Hematopoietic multipotent progenitor cell treated with erythropoietin and hydrocortisone succinate and interleukin-3 and kit ligand, for 4 days (in vitro differentiated cells): ENCODE results near the gene ALDH1L2.
A peak's percentile ranks its signal among the peaks of the same experiment; 100 is the strongest.
"Not testable (repeated sequence)": the region's sequence is repeated elsewhere in the genome, so short reads cannot be mapped to it uniquely, and the experiment has no call there.

Experiments
- DNase-seq: peaks from one replicate; pipeline ENCODE4 v3.0.0-alpha.2; 2015

Gene ALDH1L2

DNA sequence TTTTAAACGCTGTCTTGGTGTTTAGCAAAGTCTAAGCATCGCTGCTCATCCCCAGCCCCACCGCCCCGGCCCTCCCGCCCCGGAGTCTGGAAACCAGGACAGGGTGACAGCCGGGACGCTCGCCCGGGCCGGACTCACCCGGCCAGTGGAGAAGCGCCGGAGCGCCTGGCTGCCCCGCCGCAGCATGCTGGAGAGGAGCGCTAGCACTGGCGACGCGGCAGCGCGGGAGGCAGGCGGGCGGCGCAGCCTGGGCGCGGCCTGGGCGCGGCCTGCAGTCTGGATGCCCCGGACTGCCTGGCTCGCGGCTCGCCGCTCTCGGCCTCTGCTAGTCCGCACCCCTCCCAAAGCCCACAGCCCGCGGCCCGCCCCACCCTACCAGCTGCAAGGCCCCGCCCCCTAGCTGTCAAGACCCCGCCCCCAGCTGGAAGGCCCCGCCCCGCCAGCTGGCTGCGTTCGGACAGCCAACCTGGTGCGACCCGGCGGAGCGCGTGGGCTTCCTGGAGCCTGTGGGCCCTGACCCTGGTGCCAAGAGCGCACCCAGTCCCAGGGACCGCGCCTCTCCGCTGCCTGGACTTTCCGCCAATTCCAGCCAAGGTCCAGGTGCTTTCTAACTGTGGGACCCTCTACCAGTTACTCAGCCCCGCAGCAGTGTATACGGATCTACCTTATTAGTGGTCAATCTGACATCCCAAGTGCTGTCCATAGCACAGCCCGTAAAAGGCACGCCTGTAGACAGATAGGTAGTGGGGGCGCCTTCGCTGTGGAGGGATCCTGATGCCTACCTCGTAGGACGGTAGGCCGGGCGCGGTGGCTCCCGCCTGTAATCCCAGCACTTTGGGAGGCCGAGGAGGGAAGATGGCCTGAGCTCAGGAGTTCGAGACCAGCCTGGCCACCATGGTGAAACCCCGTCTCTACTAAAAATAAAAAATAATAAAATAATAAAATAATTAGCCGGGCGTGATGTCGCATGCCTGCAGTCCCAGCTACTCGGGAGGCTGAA, at the start of gene ALDH1L2:
ALDH1L2 (minus strand) TSS at position 208 of the 1,000 bp plus-strand sequence; CDS start at position 186, 22 bp downstream.
- peak; percentile 89 for DNase-seq

DNA sequence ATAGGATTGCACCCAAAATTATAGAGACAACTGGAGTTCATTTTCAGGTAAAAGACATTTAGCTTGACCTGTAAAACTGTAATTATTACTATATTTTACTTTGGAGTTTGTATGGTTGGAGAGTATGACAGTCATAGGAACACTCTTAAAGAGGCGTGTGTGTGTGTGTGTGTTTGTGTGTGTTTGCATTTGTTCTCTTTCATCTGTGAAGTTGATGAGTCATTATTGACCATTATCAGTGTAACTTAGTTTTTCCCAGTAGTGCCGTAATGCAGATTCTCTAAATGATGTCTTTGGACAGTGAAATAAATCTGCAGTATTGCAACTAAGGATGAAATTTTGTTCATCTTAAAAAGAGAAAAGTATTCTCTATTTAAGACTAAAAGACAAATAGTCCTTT, 36.3 kb upstream of the ALDH1L2 start:
- DNase-seq = peak; percentile 35

DNA sequence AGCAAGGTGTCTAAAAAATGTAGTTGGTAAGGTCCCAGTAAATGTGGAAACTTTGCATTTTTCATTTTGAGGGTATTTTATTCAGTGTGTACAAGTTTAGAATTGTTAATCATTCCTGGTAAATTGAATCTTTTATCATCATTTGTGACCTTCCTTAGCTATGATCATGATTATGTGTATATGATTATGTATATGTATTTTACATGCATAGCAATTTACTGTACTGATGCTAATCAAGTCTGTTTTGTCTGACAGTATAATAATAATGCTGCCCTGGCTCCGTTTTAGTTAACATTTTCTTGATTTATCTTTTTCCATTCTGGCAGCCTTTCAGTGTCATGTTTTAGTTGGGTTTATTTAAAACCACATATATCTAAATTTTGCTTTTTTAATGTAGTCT, 32.7 kb upstream of the ALDH1L2 start:
- DNase-seq = no peak

DNA sequence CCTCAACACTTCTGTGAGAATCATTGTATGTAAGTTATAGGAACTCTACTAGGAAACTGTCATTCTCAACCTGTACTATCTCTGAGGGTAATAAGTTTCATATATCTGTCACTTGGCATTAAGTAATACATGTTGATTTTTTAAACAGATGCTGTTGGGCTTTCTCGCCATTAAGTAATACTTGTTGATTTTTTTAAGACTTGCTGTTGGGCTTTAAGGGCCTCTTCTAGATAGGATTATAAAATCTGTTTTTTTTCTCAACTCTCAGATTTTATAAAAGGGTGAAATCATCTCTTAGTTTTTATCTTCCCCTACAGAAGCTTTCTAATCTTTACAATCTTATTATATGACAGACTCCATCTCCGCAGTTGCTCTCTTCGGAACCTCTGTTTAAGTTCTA, 28.8 kb upstream of the ALDH1L2 start:
- DNase-seq = no peak

DNA sequence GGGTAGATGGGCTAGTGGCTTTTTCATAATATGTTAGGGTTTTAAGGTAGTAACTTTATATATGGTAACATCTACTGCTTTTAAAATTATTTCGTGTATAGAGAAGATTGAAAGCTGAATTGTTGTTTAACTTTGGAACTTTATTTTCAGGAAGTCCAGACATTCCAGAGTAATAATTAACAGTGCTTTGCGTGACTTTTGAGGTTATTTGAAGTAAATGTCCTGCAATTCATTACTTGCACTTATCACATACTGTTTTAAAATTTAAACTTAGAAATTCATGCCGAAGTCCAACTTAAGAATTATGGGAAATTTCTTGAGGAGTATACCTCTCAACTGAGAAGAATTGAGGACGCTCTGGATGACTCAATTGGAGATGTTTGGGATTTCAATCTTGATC, 26.6 kb upstream of the ALDH1L2 start:
- no peak for DNase-seq

DNA sequence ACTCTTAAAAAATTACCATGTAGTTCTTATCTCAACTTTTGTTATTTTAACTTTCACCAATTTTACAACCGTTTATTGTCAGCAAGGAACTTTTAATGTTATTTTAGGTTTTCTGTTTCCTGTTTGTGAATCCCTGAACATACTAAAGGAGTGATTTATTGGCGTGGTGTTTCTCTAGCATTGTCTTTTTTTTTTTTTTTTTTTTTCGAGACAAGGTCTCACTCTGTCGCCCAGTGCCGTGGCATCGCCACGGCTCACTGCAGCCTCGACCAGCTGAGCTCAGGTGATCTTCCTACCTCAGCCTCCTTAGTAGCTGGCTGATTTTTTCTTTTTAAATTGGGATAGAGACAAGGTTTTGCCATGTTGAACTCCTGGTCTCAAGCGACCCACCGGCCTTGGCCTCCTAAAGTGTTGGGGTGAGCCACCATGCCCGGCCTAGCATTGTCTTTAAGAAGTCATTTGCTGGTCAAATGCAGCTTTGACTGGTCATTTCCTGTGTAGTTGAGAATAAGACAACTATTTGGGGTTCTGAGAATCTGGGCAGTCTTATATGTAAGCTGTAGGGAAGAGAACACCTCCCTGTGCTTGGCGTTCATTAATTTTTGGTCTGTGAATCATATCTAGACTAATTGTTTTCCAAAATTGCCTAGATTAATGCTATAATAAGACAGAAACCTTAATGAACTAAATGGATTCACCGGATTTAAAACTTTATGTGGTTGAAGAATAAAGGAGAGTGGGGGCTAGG, 25.4 kb upstream of the ALDH1L2 start:
- DNase-seq = peak; percentile 23

DNA sequence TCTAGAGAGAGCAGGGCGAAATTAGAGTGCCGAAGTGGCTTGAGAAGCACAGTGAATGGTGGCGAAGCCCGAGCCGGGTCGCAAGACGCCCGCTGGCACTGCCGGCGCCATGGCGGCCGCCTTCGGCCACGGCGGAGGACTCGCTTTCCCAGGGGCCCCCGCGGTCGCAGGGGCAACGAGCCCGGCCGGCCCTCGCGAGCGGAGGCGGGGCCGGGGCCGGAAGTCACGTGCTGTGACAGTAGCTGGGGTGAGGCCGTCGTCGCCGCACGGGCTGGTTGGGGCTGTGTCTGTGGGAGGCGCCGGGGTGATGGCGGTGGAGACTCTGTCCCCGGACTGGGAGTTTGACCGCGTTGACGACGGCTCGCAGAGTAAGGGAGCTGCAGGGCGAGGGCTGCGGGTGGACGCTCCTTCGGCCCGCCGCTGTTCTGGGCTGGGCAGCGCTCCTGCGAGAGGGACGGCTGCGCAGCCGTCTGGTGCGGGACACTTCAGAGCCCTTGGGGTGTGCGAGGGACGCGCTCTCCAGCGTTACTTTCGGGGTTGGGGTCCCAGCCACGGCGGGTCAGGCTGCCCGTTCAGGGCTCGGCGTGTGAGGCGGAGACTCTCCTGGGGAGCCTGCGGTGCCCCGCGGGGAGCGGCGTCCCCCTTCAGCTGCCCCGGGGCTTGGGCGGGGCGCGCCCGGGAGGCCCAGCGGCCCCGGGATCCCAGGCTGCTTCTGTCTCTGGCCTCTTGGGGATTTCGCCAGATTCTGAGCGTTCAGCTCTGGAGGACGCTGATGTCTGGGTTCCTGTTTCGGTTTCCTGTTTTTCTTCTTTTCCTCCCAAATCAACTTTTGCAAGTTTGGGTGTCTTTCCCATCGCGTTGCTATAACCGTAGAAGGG, 23.5 kb upstream of the ALDH1L2 start, which contains the start of gene WASHC4:
WASHC4 (plus strand) TSS at position 238 of the 878 bp plus-strand sequence; CDS start at position 308, 70 bp downstream.
- DNase-seq = peak; percentile 97

DNA sequence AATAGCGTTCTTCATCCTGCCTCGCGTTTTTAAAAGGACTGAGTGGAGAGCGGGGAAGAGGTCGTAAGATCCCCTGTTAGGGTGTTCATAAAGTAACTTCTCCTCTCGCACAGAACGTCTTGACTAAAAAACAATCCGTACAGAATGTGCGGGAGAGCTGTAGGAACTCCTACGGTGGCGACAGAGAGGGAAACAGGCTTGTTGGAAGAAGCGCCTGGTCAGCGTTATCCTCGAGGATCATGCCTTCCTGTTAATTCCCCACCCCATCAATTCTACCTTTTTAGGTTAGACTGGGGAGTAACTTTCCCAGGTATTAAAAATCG, 22.9 kb upstream of the ALDH1L2 start:
- no peak for DNase-seq

DNA sequence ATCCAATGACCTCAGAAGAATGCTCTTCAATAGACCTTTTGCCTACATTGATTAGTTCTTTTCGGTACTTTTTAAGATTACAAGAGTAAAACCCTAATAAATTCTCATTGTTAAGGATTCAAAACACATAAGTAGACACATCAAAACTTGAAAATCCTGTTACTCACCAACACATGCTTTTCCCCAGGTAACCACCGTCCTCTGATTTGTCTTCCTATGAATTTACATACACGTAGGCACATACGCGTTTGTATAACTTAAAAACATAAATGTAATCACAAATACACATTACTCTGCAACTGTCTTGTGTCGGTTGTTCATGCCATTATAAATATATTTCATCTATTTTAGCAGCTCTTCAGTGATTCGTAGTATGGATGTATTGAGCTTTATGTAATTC, 22.4 kb upstream of the ALDH1L2 start:
- DNase-seq = no peak

DNA sequence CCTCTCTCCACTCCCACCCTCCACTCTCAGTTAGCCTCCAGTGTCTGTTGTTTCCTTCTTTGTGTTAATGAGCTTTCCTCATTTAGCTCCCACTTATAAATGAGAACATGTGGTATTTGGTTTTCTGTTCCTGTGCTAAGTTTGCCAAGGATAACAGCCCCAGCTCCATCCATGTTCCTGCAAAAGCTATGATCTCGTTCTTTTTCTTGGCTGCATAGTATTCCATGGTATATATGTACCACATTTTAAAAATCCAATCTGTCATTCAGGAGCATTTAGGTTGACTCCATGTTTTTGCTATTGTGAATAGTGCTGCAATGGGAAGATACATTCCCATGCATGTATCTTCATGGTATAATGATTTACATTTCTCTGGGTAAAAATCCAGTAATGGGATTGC, 20.5 kb upstream of the ALDH1L2 start:
- DNase-seq = no peak

DNA sequence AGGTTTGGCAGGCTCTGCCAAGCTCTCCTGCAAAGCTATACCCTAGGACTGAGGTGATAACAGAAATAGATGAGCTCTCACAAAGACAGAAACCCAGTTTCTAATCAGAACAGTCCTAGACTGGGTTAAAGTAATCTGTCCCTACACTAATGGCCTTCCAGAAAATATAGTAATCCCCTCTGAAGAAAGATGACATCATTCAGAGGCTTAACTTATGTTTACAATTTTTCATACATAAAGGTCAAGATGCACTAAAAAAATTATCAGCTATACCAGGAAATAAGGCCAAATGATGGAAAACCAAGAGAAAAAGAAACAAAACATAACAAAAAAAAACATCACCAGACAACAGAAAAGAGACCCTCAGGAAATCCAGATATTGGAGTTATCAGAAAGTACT, 18.4 kb upstream of the ALDH1L2 start:
- DNase-seq = no peak

DNA sequence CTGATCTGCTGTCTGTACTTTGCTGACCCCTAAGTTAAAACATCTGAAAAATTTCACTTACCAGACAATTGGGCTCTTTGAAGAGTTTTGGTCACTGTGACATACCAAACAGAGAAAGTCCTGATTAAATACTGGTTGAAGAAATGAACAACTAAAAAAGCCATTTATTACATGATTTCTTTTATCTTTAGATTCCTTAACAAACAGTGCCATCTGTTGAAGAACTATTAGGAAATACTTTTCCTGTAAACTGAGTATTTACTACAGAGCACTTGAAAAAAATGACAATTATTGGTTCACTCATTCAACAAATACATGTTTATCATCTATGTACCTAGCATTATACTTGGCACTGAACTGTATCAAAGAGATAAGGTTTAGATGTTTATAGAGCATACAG, 16.7 kb upstream of the ALDH1L2 start:
- DNase-seq = no peak

DNA sequence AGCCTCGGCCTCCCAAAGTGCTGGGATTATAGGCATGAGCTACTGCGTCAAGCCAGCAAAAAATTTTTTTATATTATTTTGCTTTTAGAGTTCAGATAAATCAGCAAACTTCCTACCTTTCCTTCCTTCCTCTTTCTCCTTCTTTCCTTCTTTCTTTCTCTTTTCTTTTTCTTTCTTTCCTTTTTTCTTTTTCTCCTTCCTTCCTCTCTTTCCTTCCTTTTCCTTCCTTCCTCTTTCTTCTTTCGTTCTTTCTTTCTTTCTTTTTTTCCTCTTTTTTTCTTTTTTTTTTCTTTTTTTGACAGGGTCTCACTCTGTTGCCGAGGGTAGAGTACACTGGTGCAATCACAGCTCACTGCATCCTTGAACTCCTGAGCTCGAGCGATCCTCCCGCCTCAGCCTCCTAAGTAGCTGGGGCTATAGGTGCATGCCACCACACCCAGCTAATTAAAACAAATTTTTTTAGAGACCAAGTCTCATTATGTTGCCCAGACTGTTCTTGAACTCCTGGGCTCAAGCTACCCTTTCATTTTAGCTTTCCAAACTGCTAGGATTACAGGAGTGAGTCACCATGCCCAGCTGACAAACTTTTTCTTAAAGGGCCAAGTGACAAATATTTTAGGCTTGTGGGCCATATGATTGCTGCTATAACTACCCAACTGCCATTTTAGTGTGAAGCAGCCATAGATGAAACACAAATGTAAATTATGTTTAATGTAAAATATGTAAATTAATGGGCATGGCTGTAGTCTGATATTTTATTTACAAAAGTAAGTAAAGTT, 16.1 kb upstream of the ALDH1L2 start:
- no peak for DNase-seq

DNA sequence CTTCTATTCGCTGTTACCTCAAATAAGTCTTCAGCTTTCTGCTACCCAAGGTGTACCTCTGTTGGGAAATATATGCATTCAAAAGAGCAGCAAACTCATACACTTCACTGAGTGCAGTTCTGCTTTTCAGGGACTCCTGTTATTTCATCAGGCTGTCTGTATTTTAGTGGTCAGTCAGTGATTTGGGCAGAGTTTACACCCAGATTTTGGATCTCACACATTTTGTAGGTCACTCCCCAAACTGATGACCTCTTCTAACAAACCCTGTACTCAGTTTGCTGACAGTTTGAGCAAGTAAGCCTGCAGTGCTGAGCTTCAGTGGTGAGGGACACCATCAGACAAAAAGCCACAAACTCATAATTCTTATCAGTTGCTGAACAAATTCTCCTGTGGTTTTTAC, 15.1 kb upstream of the ALDH1L2 start:
- DNase-seq = peak; percentile 72

DNA sequence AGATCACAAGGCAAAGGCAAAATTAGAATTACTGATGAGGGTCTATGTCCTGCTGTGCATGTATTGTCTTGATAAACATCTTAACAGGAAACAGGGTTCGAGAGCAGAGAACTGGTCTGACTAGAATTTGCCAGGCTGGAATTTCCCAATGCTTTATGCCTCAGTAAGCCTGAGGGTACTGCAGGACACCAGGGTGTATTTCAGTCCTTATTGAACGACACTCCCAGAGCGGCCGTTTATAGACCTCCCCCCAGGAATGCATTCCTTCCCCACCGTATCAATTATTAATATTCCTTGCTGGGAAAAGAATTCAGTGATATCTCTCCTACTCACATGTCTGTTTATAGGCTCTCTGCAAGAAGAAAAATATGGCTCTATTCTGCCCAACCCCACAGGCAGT, 11.1 kb upstream of the ALDH1L2 start:
- not testable (repeated sequence) for DNase-seq

DNA sequence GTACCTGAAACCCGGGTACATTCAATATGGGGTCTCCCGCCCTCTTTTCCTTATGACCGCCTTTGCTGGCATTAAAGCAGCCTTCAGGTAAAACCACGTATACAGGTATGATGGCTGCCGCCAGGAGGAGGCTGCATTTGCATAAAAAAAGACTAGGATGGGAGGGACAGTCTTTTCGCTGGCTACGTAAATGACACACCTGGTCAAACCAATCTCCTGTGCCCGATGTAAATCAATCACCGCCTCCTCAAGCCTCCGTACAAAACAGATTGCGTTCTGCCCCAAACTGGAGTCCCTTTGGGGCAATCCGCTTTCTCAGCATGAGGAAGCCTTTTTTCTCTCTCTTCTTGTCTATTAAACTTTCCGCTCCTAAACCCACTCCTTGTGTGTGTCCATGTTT, 8.1 kb upstream of the ALDH1L2 start:
- DNase-seq = no peak

DNA sequence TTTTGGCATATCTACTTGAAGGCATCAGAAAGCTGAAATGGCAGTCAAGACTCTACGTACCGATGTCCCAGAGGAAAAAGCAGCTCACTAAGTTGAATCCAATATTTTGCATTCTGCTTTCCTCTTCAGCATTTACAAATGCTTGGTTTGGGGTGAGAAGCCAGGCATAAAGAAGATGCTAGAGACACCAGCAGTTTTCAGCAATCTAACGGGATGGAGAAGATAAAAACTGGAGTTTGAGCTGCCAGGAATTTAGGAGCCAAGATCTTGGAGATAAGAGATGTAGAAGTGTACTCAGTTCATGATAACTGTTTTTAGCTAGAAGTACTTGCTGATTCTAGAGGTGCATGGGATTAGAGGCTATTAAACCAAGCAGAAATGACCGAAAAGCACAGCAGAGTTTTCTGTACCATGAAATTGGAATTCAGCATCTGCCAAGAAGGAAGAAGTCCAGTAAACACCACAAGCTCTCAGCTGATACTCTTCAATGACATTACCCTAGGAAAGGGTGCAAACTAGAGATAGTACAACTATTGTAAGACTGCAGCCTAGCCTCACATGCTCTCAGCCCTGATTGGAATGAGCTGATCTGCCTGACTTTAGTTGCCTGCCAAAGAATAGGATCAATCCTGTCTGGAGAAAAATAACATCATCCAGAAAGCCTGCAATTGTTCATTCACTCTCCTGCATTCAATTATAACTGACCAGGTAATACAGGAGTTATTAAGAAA, 7.4 kb upstream of the ALDH1L2 start:
- no peak for DNase-seq

DNA sequence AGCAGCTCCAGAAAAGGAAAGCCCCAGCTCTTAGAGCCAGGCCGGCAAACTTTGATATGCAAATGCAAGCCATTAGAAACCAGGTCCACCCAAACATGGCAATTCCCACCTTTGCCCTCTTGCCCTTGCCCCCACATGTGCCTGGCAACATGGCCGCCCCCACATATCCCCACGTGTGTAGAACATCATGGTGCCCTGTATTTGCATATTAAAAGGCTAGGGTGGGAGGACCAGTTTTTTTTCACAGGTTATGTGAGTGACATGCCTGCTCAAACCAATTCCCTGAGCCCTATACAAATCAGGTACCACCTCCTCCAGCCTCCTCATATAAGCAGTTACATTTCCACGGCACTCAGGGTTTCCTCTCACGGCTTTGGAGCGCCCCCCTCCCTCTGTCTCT, 6.1 kb upstream of the ALDH1L2 start:
- DNase-seq = no peak

DNA sequence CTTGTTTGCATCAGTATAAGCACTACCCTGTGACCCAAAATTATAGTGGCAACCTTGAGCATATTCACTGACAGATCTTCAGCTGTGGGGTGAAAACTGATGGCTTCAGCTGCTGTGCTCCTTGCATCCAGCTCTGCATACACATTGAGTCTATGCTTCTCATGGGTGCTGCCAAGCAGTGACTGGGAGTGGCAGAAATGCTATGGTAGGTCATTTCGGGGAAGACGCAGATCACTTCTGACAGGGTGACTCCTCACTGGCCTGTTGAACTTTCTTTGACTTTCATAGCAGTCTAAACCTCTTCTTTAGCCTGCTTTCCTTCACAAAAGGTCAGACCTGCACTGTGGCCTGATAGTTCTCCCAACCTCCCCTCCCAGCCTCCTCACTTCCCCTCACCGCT, 5.6 kb upstream of the ALDH1L2 start:
- no peak for DNase-seq

DNA sequence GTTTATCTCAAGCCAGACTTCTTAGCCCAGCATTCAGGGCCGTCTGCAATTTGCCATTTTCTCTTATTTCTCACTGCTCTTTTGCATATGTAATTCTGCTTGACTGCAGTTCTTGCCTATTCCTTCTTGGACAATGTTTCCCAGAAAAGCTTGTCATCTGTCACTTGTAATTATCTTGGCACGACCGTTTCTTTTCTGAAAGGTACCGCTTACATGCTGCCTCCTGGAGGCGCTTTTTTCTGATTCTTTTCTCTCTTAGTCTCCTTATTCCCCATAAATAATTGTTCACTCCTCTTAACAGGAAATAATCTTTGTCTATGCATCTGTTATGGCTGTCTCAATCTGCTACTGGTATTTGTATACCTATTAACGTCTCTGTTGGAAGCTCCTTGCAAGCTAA, 1.2 kb upstream of the ALDH1L2 start:
- DNase-seq = no peak

DNA sequence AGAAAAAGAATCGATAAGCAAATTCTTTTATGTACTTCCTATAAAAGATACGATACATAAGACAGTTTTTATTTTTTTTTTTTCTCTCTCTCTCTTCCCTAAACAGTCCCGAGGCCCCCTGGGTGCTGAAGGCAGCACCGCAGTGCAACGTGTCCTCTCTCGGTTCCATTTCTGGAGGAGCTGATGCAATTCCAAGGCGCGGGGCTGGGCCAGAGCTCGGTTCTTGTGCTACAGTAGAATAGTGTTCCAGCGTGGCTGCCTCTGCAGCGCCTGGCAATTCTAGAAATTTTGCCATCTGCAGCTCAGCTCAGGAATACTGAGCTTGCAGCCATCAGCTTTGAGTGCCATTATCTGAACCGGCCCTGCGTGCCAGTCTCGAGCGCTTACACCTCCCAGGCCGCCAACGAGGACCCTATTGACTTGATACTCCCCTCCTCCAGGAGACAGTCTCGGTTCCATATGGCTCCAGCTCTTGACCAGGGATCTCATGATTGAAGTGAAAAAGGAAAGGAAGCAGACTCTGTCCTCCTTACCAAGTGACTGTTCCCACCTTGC, 630 bp downstream of the ALDH1L2 start:
- peak; percentile 51 for DNase-seq
